Hematopoietic multipotent progenitor cell treated with erythropoietin and hydrocortisone succinate and interleukin-3 and kit ligand, for 6 days (in vitro differentiated cells): ENCODE measurements around the gene ABCB6.
A peak's percentile ranks its signal among the peaks of the same experiment; 100 is the strongest.

Source experiments
- DNase-seq: peaks from one replicate; pipeline ENCODE4 v3.0.0-alpha.2; 2015

The ABCB6 gene

GRCh38 chr2:219245148-219245898 lies 26.6 kb upstream of the ABCB6 start, which contains the start of the genes GLB1L and STK16:
Gene GLB1L (minus strand): TSS chr2:219245444. CDS start chr2:219243573, 1,871 bp downstream.
Gene STK16 (plus strand): TSS chr2:219245479. CDS start chr2:219246000, 521 bp downstream.
- DNase-seq, result peak; percentile 94

GRCh38 chr2:219244789-219245147 lies 26.0 kb upstream of the ABCB6 start:
- no peak for DNase-seq

GRCh38 chr2:219243291-219243761 lies 24.6 kb upstream of the ABCB6 start:
- DNase-seq, result peak; percentile 55

- no peak for DNase-seq
Measured at GRCh38 chr2:219234331-219234730, 15.6 kb upstream of the ABCB6 start.

GRCh38 chr2:219230059-219230540 lies 11.3 kb upstream of the ABCB6 start:
- DNase-seq, result peak; percentile 63

- peak; percentile 100 for DNase-seq
Measured at GRCh38 chr2:219229305-219230058, 10.7 kb upstream of the ABCB6 start, which contains the start of the genes ANKZF1 and ATG9A. Gene ANKZF1 (plus strand): TSS chr2:219229806. CDS start chr2:219230258, 452 bp downstream. Gene ATG9A (minus strand): TSS chr2:219229636. CDS start chr2:219228024, 1,612 bp downstream.

- DNase-seq, result no peak
Measured at GRCh38 chr2:219228911-219229304, 10.2 kb upstream of the ABCB6 start.

GRCh38 chr2:219228041-219228910 lies 9.5 kb upstream of the ABCB6 start:
- DNase-seq, result peak; percentile 47

- peak; percentile 49 for DNase-seq
Measured at GRCh38 chr2:219225350-219225749, 6.6 kb upstream of the ABCB6 start.

- DNase-seq, result no peak
Measured at GRCh38 chr2:219223831-219224610, 5.3 kb upstream of the ABCB6 start.

- no peak for DNase-seq
Measured at GRCh38 chr2:219221957-219222518, 3.3 kb upstream of the ABCB6 start.

GRCh38 chr2:219220652-219221402 lies 2.1 kb upstream of the ABCB6 start:
- DNase-seq, result no peak

- DNase-seq, result no peak
Measured at GRCh38 chr2:219219784-219220532, 1.2 kb upstream of the ABCB6 start.

GRCh38 chr2:219218217-219218731 lies 484 bp downstream of the ABCB6 start:
- peak; percentile 70 for DNase-seq

- no peak for DNase-seq
Measured at GRCh38 chr2:219216535-219216915, 2.2 kb downstream of the ABCB6 start.

- DNase-seq, result no peak
Measured at GRCh38 chr2:219215871-219216534, 2.8 kb downstream of the ABCB6 start.

- DNase-seq, result no peak
Measured at GRCh38 chr2:219214786-219215185, 4.0 kb downstream of the ABCB6 start.

GRCh38 chr2:219214141-219214540 lies 4.6 kb downstream of the ABCB6 start:
- no peak for DNase-seq

- no peak for DNase-seq
Measured at GRCh38 chr2:219213486-219214071, 5.2 kb downstream of the ABCB6 start.
